GM20000 (cell line): Measurements from ENCODE around the gene YOD1.

Experiments
- DNase-seq: peaks from one replicate; pipeline ENCODE4 v3.0.0; 2012; ENCODE audit warnings: low spot score
- TF ChIP-seq, protein P1 (sequence below): IDR thresholded peaks from 2 replicates; pipeline ENCODE4 v1.5.1; 2012; ENCODE audit warnings: mild to moderate bottlenecking, control low read depth; ENCODE audit errors: extremely low read depth, missing control alignments

YOD1 gene

DNA sequence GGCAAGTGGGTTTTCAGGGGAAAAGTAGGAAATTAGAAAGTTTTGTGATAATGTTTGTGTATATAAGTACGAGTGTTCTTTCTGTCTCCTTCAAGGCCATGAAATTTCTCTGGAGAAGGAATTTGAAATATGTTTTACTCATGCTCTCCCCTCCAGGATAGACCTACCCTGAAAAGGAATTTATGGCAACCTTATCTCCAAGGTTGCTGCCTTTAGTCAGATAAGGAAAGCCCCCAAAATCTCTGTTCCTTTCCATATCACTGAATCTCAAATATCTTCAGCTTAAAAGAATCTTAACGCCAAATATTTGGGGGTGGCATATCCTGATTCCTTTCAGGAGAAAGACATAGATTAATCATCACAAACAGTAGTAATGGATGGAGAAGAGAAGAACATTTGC lies 37.2 kb upstream of the YOD1 start:
- DNase-seq, result no peak

DNA sequence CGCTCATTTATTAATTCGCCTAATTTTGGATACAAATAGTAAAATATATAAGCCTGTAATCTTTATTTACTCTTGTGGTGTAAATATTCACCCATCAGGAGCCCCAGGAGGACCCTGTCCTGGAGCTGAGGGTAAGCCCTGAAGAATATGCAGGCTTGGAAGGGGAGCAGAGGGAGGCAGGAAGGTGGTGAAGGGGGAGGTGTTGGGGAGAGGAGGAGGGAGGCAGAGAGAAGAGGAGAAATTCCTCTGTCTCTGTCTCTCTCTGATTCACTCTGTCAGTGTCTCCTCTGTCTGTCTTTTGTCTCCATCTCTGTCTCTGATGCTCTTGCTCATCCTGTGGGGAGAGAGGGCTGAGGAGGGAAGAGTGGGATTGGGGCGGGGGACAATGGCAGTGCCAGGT lies 34.9 kb upstream of the YOD1 start:
- DNase-seq, result no peak
- TF ChIP-seq, protein P1, sequence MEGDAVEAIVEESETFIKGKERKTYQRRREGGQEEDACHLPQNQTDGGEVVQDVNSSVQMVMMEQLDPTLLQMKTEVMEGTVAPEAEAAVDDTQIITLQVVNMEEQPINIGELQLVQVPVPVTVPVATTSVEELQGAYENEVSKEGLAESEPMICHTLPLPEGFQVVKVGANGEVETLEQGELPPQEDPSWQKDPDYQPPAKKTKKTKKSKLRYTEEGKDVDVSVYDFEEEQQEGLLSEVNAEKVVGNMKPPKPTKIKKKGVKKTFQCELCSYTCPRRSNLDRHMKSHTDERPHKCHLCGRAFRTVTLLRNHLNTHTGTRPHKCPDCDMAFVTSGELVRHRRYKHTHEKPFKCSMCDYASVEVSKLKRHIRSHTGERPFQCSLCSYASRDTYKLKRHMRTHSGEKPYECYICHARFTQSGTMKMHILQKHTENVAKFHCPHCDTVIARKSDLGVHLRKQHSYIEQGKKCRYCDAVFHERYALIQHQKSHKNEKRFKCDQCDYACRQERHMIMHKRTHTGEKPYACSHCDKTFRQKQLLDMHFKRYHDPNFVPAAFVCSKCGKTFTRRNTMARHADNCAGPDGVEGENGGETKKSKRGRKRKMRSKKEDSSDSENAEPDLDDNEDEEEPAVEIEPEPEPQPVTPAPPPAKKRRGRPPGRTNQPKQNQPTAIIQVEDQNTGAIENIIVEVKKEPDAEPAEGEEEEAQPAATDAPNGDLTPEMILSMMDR, result no peak

More for the DNA sequence above, 37.2 kb upstream of the YOD1 start:
- TF ChIP-seq, protein P1, result no peak

DNA sequence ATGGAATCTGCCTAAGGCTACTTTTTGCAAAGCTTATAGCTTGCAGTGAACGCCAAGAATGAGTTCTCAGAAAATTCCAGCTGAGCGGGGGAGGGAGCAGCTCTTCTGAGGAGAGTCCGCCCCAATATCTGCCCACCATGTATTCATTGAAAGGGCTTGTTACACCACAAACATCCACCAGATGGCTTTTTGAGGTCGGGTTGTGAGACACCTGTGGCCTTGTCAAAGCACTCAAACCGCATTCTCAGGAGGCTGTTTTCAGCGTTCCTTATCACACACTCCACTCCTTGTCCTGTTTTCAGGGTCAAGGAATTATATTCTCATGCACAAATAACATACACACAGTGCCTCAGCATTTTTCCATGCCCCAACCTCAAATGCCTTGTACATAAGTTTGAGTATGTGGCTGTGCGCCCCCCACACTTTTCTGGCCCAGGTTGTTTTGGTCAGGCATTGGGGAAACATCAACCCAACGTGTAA lies 33.7 kb upstream of the YOD1 start:
- TF ChIP-seq, protein P1, result peak; percentile 33
- peak; percentile 68 for DNase-seq

DNA sequence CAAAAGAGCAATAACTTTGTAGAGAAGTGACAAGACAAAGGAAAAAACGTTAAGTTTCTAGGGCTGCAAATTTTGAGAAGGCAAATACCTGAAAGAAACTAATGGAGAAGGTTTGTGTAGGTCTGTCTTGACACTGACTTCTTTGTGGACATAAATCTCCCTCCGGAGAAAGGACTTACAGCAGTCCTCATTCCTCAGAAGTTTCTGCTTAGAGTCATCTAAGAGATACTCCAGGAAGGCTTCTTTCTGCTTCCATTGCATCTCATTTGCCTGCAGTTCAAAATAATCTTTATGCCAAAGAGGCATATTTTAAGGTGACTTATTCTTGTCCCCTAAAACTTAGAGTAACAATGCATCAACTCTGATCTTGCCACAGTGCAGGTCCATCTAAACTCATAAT lies 33.2 kb upstream of the YOD1 start:
- TF ChIP-seq, protein P1, result no peak
- DNase-seq, result no peak

DNA sequence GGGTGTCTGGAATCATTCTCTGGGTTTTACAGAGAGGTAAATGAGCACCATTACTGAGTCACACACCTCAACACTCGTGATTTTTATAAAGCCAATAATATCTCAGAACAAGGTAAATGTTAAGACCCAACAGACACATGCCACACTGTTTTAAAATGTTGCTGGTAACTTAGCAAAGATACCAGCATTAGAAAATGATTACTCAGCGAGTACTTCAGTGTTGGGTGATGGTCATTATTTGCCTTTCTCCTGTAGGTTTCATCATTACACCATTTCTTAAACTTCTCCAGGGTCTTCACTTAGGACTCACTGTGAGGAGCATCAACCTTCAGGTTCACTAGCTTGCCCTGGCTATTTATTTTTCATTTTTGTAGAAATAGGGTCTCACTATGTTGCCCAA lies 30.8 kb upstream of the YOD1 start:
- DNase-seq, result no peak
- TF ChIP-seq, protein P1, result no peak

DNA sequence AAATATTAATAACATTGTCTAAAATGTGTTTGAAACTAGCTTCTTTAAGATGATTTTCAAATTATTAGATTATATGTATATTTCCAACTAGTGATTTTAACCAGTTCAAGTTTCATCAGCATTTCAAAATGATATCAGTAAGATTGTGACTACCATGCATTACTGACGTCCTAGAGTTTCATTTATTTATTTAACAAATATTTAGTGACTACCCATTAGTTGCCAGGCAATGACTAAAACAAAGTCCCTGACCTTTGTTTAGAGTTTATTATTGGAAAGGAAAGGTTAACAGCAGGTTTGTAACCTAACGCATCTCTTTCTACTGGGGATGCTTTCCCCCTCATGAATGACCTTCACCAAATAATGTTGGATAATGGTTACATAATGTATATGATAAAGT lies 30.1 kb upstream of the YOD1 start:
- no peak for DNase-seq
- TF ChIP-seq, protein P1, result no peak

DNA sequence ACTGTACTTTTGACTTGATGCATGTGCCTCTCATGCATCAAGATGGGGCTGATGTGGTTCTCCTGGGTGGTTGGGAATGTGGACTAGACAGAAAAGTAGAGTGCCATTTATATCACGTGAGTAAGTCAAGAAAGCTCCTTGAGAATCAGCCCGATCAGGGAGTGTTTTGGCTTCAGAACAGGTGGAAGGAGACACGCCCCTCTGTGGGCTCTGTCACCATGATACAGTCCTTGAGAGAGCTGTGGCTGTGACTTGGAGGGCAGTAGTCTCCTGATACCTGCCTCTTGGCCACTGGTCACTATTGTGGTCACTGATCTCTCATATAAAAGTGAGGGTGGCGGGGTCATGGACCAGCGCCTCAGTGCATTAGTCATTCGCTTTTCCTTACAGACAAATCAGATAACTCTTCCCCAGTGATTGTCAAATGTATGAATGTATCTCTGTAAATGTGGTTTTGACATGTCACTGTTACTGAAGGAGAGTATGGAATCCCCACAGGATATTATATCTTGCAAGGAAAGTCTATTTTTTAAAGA lies 28.8 kb upstream of the YOD1 start:
- DNase-seq, result no peak
- TF ChIP-seq, protein P1, result no peak
